ENCODE results near the gene OLFM2.

OLFM2 gene

GRCh38 chr19:9903336-9903735 is 33.0 kb downstream of the OLFM2 start:
- no peak for DNase-seq

- DNase-seq = no peak
These were observed 34.7 kb downstream of the OLFM2 start for GRCh38 chr19:9901642-9902041.

DNA sequence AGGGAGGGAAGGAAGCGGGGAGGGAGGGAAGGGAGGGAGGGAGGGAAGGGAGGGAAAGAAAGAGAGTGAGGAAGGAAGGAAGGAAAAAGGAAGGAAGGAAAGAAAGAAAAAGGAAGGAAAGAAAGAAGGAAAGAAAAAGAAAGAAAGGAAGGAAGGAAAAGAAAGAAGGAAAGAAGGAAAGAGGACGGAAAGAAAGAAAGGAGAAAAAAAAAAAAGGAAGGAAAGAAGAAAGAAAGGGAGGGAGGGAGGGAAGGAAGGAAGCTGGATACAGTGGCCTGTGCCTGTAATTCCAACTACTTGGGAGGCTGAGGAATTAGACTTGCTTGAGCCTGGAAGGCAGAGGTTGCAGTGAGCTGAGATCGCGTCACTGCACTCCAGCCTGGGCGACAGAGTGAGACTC is 35.3 kb downstream of the OLFM2 start:
- no peak for DNase-seq

DNA sequence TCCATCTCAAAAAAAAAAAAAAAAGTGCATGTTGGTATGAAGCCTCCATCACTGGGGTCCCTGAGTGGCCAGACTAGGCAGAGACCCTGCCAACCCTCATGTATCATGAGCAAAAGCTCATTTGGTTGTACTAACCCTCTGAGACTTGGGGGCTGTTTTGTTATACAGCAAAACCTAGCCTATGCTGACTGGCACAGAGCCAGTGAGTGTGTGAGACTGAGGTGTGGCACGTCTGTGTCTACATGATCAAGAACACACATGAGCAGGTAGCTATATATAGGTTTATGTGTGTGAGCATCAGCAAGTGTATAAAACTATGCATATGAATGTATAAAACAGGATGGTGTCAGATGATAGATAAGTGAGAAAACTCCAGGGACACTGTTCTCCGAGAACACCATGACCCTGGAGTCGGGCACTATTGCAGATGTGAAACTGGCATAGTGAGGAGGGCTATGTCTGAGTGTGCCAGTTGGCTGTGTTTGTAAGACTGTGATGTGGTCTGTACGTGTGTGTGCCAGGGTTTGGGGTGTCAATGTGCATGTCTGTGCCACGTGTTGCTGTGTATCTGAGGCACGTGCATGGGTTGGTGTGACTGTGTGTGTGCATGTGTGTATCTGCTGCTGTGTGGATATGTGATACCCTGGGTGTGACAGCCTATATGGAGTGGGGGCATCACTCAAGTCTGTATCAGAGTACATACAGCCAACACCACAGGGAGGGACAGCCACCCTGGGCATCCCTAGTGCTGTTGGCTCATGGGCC is 44.5 kb downstream of the OLFM2 start:
- DNase-seq = no peak

DNA sequence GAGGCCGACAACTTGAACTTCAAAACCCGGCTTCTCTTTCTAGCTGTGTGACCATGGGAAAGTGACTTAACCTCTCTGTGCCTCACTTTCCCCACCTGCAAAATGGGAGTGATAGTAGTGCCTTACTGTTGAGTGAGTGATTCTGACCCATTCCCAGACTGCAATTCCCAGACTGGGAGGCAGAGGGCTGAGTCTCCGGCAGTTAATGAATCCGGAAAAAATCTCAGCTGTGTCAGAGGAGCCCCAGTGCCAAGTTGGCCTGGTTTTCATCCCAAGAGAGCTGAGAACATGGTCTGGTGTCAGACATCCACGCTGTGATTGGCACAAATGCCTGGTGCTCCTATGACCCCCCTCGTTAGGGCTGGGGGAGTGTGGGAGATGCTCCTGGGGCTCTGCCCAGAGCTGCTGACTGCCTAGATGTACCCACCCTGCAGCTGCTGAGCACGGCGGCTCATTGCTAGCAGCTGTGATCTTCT is 51.2 kb downstream of the OLFM2 start:
- no peak for DNase-seq

- no peak for DNase-seq
These were observed 52.6 kb downstream of the OLFM2 start for GRCh38 chr19:9883764-9884163.

DNA sequence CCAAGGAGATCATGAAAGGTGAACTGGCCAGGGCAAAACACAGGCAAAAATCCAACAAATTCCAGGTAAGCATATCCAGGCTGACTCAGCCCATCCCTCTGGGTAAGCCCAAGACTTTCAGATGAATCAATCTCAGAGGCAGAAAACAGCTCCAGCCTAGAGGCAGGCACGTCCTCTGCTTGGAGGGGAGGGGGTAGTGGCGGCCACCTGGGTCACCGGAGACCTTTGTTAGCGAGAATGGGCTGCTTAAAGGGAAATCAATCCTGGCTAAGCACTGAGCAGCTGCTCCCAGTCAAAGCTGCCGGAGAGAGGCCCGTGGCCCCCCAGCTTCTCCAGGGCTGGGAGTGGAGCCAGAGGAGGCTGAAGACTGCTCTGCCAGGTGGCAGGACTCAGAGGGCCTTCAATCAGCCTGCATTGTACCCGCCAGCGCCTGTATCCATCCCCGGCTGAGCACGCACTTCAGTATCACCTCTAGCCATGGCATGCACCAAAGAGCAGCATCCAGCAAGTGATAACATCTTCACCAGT is 53.0 kb downstream of the OLFM2 start:
- no peak for DNase-seq

GRCh38 chr19:9881720-9882119 is 54.6 kb downstream of the OLFM2 start:
- no peak for DNase-seq

DNA sequence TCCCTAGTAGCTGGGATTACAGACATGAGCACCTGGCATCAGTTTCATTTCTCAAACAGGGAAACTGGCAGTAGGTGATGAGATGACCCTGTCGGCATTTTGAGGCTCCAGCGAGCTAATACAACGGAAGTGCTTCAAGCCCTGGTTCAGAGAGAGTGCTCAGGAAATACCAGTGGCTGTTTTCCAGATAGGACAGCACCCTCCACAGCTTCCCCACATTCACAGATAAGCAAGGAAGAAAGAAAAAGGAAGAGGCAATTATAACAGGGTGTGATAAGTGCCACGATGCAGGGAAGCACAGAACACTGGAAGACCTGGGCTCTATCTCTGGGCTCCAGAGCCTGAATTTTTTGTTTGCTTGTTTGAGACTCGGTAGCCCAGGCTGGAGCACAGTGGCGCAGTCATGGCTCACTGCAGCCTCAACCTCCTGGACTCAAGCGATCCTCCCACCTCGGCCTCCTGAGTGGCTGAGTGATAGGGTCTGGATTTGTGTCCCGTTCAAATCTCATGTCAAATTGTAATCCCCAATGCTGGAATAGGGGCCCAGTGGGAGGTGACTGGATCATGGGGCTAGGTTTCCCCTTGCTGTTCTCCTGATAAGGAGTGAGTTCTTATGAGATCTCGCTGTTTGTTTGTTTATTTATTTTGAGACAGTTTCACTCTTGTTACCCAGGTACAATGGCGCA is 57.7 kb downstream of the OLFM2 start:
- DNase-seq = no peak

DNA sequence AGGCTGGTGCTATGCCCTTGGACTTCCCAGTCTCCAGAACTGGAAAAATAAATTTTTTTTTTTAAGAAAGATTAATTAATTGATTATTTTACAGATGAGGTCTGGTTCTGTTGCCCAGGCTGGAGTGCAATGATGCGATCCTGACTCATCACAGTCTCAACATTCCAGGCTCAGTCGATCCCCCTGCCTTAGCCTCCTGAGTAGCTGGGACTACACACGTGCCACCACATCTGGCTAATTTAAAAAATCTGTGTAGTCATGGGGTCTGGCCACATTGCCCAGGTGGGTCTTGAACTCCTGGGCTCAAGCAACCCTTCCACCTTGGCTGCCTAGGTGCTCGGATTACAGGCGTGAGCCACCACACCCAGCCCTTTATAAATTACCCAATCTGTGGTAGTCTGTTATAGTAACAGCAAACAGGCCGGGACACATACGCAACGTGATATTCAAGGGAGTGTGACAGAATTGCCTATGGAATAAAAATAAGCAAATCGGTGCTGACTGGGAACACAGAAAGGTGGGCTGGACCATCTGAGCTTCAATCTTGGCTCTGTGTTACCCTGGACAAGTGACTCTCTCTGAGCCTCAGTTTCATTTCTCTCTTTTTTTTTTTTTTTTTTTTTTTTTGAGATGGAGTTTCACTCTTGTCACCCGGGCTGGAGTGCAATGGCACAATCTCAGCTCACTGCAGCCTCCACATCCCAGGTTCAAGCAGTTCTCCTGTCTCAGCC is 58.4 kb downstream of the OLFM2 start:
- DNase-seq = no peak

DNA sequence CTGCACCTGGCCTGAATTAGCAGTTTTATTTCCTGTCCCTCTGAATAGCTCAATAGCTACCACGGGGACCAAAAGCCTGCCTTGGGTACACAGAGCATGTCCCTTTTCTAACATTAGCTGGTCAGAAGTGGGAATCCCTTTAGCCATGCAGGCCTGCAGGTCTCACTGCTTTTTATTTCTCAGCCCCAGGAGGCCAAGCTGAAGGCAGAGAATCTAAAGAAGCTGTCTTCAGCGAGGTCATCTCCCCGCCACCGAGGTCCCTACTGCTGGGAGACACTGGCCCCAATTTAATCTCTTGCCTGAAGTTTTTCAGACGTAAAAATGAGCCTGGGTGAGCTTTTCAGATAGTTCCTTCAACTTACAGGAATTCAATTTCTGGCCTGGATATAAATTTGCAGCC is 60.5 kb downstream of the OLFM2 start:
- no peak for DNase-seq

DNA sequence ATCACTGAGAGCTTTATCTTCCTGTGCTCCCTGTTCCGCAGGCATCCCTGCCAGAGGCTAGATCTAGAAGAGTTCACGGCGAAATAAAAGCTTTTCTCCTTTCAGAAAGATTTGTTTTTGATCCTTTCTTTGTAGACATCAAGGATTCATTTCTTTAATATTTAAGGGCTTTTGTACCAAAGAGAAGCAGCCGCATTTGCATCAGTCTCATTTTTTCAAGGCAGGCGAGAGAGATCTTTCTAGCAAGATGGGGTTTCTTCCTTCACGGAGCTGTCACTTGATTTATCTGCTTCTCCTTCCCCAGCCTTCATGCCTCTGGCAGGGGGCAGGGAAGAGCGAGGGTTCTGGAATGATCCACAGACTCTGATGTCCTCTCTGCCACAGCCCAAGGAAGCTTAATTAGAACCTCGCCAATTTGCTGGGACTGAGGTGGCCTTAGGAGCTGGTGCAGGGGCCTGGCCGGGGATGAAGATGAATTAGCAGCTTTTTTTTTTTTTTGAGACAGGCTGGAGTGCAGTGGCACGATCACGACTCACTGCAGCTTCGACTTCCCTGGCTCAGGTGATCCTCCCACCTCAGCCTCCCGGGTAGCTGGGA is 61.2 kb downstream of the OLFM2 start:
- DNase-seq = no peak

GRCh38 chr19:9872618-9873242 is 63.6 kb downstream of the OLFM2 start:
- DNase-seq = no peak

DNA sequence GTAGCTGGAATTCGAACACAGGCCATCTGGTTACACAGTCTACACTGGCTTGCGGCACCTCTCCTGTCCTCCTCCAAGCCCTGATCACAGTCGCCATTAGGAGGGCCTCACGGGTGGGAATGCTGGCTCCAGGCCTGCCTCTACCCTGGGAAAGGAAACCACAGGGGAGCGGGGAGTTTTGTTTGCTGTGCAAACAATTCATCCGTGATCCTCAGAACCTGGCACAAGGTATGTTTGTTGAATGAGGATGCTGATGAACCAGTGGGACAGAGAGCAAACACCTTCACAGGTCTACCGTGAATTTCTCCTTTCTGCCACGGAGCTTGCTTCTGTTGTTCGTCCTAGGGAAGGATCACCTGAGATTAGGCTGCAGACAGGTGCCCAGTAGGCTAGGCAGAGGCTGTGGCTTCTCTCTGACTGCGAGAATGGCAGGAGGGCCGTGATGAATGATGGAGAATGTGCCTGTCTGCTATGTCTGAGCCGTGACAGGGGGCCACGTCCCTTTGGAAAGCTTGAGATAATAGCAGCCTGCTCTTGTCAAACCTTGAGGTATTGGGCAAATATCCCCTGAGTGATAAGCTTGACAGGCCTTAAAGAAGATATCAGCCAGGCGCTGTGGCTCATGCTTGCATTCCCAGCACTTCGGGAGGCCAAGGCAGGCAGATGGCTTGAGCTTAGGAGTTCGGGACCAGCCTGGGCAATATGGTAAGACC is 64.5 kb downstream of the OLFM2 start:
- DNase-seq = no peak

DNA sequence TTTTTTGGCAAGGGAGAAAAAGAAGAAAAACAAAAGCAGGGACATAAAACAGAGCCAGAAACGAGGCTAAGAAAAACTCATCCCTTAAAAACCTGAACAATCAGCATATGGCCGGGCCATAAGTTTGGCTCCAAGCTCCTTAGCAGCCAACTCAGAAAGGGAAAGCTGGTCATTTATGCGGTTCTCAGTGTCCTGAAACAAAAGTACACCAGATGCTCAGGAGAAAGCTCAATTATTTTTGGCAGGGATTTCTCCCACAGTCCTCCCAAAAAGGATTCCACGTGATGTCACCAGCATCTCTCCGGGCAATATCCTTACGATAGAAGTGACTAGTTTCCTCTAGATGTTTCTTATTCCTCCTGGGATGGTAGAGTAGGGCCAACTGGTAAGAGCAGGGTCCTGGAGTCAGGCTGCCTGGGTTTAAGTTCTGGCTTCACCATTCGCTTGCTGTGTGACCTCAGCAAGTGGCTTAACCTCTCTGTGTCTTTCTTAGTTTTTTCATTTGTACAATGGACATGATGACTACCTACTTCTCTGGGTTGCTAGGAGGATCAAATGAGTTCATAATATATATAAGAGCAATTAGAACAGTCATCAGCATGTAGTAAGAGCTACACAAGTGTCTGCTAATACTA is 67.2 kb downstream of the OLFM2 start:
- DNase-seq = no peak

GRCh38 chr19:9865732-9866501 is 70.4 kb downstream of the OLFM2 start:
- no peak for DNase-seq

- DNase-seq = no peak
These were observed 72.6 kb downstream of the OLFM2 start for GRCh38 chr19:9863759-9864158.

- DNase-seq = no peak
These were observed 73.4 kb downstream of the OLFM2 start for GRCh38 chr19:9862938-9863337.

DNA sequence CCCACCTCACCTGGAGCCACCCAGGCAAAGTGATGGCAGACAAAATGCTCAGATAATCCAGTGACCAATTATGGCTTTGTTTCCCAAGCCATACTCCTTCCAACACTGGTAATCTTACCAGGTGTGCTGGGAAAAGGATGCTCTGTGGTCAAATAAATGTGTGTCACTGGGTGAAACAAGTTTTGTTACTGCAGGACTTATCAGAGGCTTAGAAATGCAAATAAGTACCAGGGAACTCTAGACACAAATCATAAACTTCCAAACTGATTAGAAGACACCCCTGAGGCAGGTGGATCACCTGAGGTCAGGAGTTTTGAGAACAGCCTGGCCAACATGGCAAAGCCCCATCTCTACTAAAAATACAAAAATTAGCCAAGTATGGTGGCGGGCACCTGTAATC is 74.8 kb downstream of the OLFM2 start:
- DNase-seq = no peak

DNA sequence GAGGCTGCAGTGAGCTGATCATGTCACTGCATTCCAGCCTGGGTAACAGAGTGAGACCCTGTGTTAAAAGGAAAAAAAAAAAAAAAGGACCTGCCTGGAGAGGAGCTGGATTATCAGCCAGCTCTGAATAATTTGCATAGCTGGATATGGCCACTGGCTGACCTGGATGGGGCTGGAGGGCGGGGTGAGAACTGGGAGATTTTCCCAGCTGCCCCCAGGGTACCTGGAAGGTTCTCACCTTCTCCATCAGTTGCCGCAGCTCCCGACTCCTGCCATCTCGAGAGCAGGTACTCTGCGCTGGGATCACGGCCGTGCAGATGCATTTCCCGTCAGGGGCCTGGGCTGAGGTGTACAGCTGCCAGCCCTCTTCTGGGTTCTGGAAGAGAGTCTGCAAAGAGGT is 75.9 kb downstream of the OLFM2 start:
- DNase-seq = no peak

GRCh38 chr19:9858766-9859165 is 77.5 kb downstream of the OLFM2 start:
- DNase-seq = no peak

Measured in NCI-H1930 (cell line).